Body of pancreas (tissue), 4 donors: ENCODE measurements around the gene CD14. TPM values are rescaled to one million over a fixed set of nuclear protein-coding genes. Genes with fewer than 3 reads are reported as not detected.
"Not testable (repeated sequence)": the region's sequence is repeated elsewhere in the genome, so short reads cannot be mapped to it uniquely, and the experiment has no call there.

ENCODE experiments used
- ATAC-seq: fragments of 150-250 bp; one replicate; pipeline ENCODE4 v1.9.1; 2016
- DNase-seq, 4 donors: peaks; one replicate each; pipeline ENCODE4 v3.0.0-alpha.2; 2019
- H3K27ac ChIP-seq, 4 donors: fragments of 200-600 bp; sonication (generic); 1 replicate in 3 of 4; 2 replicates in 1 of 4; pipeline versions ENCODE4 v1.5.1 to v1.6.1; 2016 to 2019; ENCODE audit warnings: mild to moderate bottlenecking in 1 of 4, mixed read lengths in 1 of 4, moderate library complexity in 1 of 4
- H3K27me3 ChIP-seq, 2 donors: fragments of 200-600 bp; sonication (generic); one replicate each; pipeline ENCODE4 v1.6.0; 2016; ENCODE audit warnings: mild to moderate bottlenecking in 1 of 2
- H3K36me3 ChIP-seq, 2 donors: fragments of 200-600 bp; sonication (generic); replicated peaks in 1 of 2; 2 replicates each; pipeline ENCODE4 v1.5.1; 2016; ENCODE audit warnings: low read depth in 2 of 2; ENCODE audit not compliant: insufficient read depth in 1 of 2
- H3K4me1 ChIP-seq: fragments of 200-600 bp; sonication (generic); one replicate; pipeline ENCODE4 v1.6.0; 2016
- H3K4me3 ChIP-seq, 2 donors: fragments of 200-600 bp; sonication (generic); 1 replicate in 1 of 2; 2 replicates in 1 of 2; pipeline ENCODE4 v1.5.1; 2016 to 2019
- H3K9me3 ChIP-seq, 3 donors: fragments of 200-600 bp; sonication (generic); 1 replicate in 2 of 3; 2 replicates in 1 of 3; pipeline ENCODE4 v1.5.1; 2016
- CTCF ChIP-seq, 7 experiments: fragments of 450-650 bp in 4 of 7; fragments of 200-600 bp in 3 of 7; sonication (generic) in 3 of 7; IDR thresholded peaks; one replicate each; pipeline ENCODE4 v1.5.1; 2016 to 2019; ENCODE audit warnings: antibody characterized with exemption in 7 of 7
- POLR2A ChIP-seq, 3 donors: fragments of 450-650 bp; IDR thresholded peaks; one replicate each; pipeline ENCODE4 v1.6.1; 2016; ENCODE audit warnings: antibody characterized with exemption in 3 of 3, mild to moderate bottlenecking in 2 of 3
- WGBS, 2 donors: methylation state at CpG; one replicate each; pipeline ENCODE4 v1.1.5; 2017; 5-methylcytosine and 5-hydroxymethylcytosine counted together
- intact Hi-C: fragments of 100-400 bp; cut with DNase I; formaldehyde crosslinking; loops from one replicate; pipeline ENCODE4 v1.15.1; 2023
- total RNA-seq, 2 donors: library from RNA; depleted of rRNA; stranded (reverse); fragments of >200 nt; gene quantifications; one replicate each; pipeline ENCODE4 v1.1.0, GENCODE V29; 2016

Gene CD14
- total RNA-seq, 2 donors from 2014 or later, result 19.2 to 62.6 TPM

DNA sequence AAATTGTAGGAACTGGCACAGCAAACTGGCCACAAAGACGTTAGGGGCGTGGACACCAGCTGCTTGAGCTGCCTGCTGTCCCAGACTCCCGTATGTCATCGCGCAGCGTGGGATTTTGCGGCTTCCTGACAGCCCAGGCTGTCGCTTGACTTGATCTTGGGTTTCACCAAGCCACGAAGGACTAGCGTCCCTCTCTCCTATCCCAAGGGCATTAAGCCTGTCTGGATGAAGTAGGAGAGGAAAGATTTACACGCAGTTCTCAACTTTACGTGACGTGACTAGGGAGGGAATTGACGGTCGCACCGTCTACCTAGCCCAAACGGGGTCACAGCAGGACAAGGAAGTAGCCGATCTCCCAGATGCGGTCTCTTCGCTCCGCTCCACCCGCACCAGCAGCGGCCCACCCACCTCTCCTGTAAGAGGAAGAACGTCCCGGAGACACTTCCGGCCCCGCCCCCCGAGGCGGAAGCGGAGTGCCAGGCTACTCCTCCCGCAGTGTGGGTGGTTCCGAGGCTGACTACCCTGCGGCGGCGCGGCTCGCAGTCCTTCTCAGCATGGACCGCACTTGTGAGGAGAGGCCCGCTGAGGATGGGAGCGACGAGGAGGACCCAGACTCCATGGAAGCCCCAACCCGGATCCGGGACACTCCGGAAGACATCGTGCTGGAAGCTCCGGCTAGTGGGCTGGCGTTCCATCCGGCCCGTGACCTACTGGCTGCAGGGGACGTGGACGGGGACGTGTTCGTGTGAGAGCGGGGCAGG, 31.6 kb upstream of the CD14 start, which contains the start of gene WDR55:
TSS of gene WDR55 (plus strand) at position 546 of the 761 bp plus-strand sequence. CDS start at position 555, 9 bp downstream.
- intact Hi-C loops, result no loop called here

DNA sequence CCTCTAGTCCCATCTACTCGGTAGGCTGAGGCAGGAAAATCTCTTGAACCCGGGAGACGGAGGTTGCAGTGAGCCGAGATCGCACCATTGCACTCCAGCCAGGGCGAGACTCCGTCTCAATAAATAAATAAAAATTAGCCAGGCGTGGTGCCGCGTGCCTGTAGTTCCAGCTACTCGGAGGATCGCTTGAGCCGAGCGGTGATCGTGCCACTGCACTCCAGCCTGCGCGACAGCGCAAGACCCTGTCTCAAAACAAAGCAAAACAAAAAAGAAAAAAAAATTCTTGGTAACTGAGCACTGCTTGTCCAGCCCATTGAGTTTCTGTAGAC, 31.0 kb upstream of the CD14 start:
- no peak for TF ChIP-seq CTCF (IDR thresholded peaks at IDR 0.05)
- no peak for TF ChIP-seq POLR2A (IDR thresholded peaks at IDR 0.05)
- DNase-seq, result no peak
- 10 to 11% methylated on average over 18 of the region's 18 CpGs for WGBS, 2 donors
- no peak for ATAC-seq
- Histone ChIP-seq H3K27ac (peak overlapping the region; percentile 82 to 99 (median 94)), H3K27me3 (no peaks in the 10 kb centered on the region), H3K9me3 (no peaks in the 10 kb centered on the region), H3K4me3 (peak overlapping the region; percentile 40 to 79), H3K36me3 (peaks cover 7 to 25% of the 10 kb centered on the region in 2 donors), H3K4me1 (peaks cover 31% of the 10 kb centered on the region)
- intact Hi-C loops, result no loop called here

More for the DNA sequence above, 31.6 kb upstream of the CD14 start, which contains the start of gene WDR55:
- Histone ChIP-seq H3K27me3 (no peaks in the 10 kb centered on the region), H3K36me3 (peaks cover 7 to 23% of the 10 kb centered on the region in 2 donors), H3K27ac (peak within 1 kb of the TSS; percentile 82 to 99 (median 94)), H3K9me3 (no peaks in the 10 kb centered on the region), H3K4me1 (peaks cover 31% of the 10 kb centered on the region), H3K4me3 (peak within 1 kb of the TSS; percentile 40 to 79)
- TF ChIP-seq POLR2A (IDR thresholded peaks at IDR 0.05) (peak; percentile 62 to 89 (median 89)), CTCF (IDR thresholded peaks at IDR 0.05) (no peak)
- ATAC-seq (peak; percentile 97), DNase-seq (peak; percentile 95 to 98 (median 98))
- WGBS, 2 donors, result 0 to 1% methylated on average over 29 to 54 of the region's 54 CpGs

DNA sequence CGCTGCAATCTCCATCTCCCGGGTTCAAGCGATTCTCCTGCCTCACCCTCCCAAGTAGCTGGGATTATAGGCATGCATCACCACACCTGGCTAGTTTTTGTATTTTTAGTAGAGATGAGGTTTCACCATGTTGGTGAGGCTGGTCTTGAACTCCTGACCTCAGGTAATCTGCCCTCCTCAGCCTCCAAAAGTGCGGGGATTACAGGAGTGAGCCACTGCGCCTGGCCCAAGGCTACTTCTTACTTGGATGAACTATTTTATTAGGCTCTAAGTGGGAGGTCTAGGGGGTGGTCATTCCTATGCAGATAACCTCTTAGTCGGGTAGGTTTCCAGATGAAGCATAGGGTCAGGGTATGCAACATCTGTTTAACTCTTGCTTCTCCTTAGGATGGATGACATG, 27.4 kb upstream of the CD14 start:
- ATAC-seq, H3K4me3 ChIP-seq, intact Hi-C loops, H3K27me3 ChIP-seq, DNase-seq, H3K27ac ChIP-seq, H3K9me3 ChIP-seq: not testable (repeated sequence)
- 85 to 91% methylated on average over 6 of the region's 6 CpGs for WGBS, 2 donors
- Histone ChIP-seq H3K36me3 (peaks cover 7 to 56% of the 10 kb centered on the region in 2 donors), H3K4me1 (peaks cover 13% of the 10 kb centered on the region)

- ATAC-seq (no peak), DNase-seq (no peak)
- Histone ChIP-seq H3K27me3 (no peaks in the 10 kb centered on the region), H3K27ac (no peak overlapping the region), H3K9me3 (no peaks in the 10 kb centered on the region), H3K4me3 (no peak overlapping the region), H3K36me3 (peaks cover 7 to 65% of the 10 kb centered on the region in 2 donors), H3K4me1 (peaks cover 8% of the 10 kb centered on the region)
- TF ChIP-seq POLR2A (IDR thresholded peaks at IDR 0.05), result no peak
- no peak for TF ChIP-seq CTCF (IDR thresholded peaks at IDR 0.05)
- intact Hi-C loops, result no loop called here
- WGBS, 2 donors, result 91 to 96% methylated on average over 17 of the region's 17 CpGs
Measured at GRCh38 chr5:140658870-140659269, 25.9 kb upstream of the CD14 start.

DNA sequence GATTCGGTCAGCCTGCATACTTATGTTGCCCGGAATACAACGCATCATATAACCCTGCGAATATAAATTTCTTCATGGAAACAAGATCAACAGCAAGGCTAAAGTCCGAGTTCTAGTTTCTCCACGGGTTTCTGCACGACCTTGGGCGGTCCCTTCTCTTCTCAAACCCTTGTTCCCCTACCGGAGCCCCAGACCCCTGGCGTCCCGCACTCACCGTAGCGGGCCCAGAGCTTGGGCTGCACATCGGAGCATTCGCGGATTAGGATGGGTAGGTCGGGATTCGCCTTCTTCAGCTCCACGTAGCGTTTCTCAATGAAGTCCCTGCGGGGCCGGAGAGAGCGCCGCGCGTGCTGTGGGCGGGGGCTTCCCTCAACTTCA, 14.1 kb upstream of the CD14 start:
- H3K36me3 ChIP-seq, result peaks cover 6 to 18% of the 10 kb centered on the region in 2 donors
- intact Hi-C loops, result loop anchor here (10.0 kb wide), 1 partner anchor 82 kb away; the partner anchor contains the start of genes APBB3 and SLC35A4

More for the DNA sequence above, 14.1 kb upstream of the CD14 start:
- H3K4me1 ChIP-seq, result peaks cover 19% of the 10 kb centered on the region
- no peaks in the 10 kb centered on the region for H3K27me3 ChIP-seq
- H3K27ac ChIP-seq, result peak overlapping the region; percentile 47 to 85 (median 70)
- TF ChIP-seq POLR2A (IDR thresholded peaks at IDR 0.05) (no peak), CTCF (IDR thresholded peaks at IDR 0.05) (no peak)
- no peak for DNase-seq
- H3K4me3 ChIP-seq, result peak overlapping the region; percentile 43 to 44
- ATAC-seq, result peak; percentile 8
- no peaks in the 10 kb centered on the region for H3K9me3 ChIP-seq
- 0 to 1% methylated on average over 16 to 27 of the region's 27 CpGs for WGBS, 2 donors
